DOHH2 (cell line): ENCODE results near the gene SLC35F4.

Experiments
- H3F3A ChIP-seq: fragments of 200-600 bp; sonication (generic), shearing (Covaris generic); 2 replicates; pipeline ENCODE4 v1.6.0; 2016; ENCODE audit warnings: antibody characterized with exemption, mild to moderate bottlenecking; ENCODE audit not compliant: control insufficient read depth, insufficient read depth
- H3K27ac ChIP-seq: fragments of 200-600 bp; sonication (generic); 2 replicates; pipeline ENCODE4 v1.5.1; 2014; ENCODE audit warnings: low read depth, mild to moderate bottlenecking, low read length, moderate library complexity
- H3K27me3 ChIP-seq: fragments of 200-600 bp; sonication (generic); 2 replicates; pipeline ENCODE4 v1.6.1; 2014; ENCODE audit warnings: mild to moderate bottlenecking, low read length, mixed read lengths; ENCODE audit not compliant: control insufficient read depth
- H3K36me3 ChIP-seq: fragments of 200-600 bp; sonication (generic); 2 replicates; pipeline ENCODE4 v1.6.1; 2014; ENCODE audit warnings: mild to moderate bottlenecking, low read length, moderate library complexity, mixed read lengths; ENCODE audit not compliant: control insufficient read depth
- H3K4me1 ChIP-seq: fragments of 200-600 bp; sonication (generic); 2 replicates; pipeline ENCODE4 v1.6.1; 2014; ENCODE audit warnings: mild to moderate bottlenecking, low read length, mixed read lengths; ENCODE audit not compliant: control insufficient read depth
- H3K4me2 ChIP-seq: fragments of 200-600 bp; sonication (generic); 2 replicates; pipeline ENCODE4 v1.6.0; 2014; ENCODE audit warnings: mild to moderate bottlenecking, low read length, moderate library complexity
- H3K4me3 ChIP-seq: fragments of 200-600 bp; sonication (generic); 2 replicates; pipeline ENCODE4 v1.5.1; 2014; ENCODE audit warnings: mild to moderate bottlenecking, low read length, mixed read lengths
- H3K79me2 ChIP-seq: fragments of 200-600 bp; sonication (generic); 2 replicates; pipeline ENCODE4 v1.6.1; 2014; ENCODE audit warnings: mild to moderate bottlenecking, low read length, mixed read lengths; ENCODE audit not compliant: control insufficient read depth
- H3K9me2 ChIP-seq: fragments of 200-600 bp; sonication (generic); replicated peaks from 2 replicates; pipeline ENCODE4 v1.6.1; 2014; ENCODE audit warnings: mild to moderate bottlenecking, low read length, mixed read lengths; ENCODE audit not compliant: control insufficient read depth
- H3K9me3 ChIP-seq: fragments of 200-600 bp; sonication (generic); 2 replicates; pipeline ENCODE4 v1.6.1; 2014; ENCODE audit warnings: antibody characterized with exemption, low read length, mixed read lengths; ENCODE audit not compliant: control insufficient read depth, insufficient read depth
- H4K20me1 ChIP-seq: fragments of 200-600 bp; sonication (generic); 2 replicates; pipeline ENCODE4 v1.6.0; 2014; ENCODE audit warnings: low read depth, mild to moderate bottlenecking, antibody characterized with exemption, low read length, moderate library complexity; ENCODE audit not compliant: control insufficient read depth, insufficient read depth
- EZH2phosphoT487 ChIP-seq: fragments of 200-600 bp; sonication (generic); IDR thresholded peaks from 2 replicates; pipeline ENCODE4 v1.6.1; 2017; ENCODE audit warnings: borderline replicate concordance, mild to moderate bottlenecking, antibody characterized with exemption, low read length, moderate library complexity, mixed read lengths
- TF ChIP-seq, protein P1 (sequence below): fragments of 200-600 bp; sonication (generic); IDR thresholded peaks from one replicate; pipeline ENCODE4 v1.5.1; 2014; ENCODE audit warnings: antibody characterized with exemption, mild to moderate bottlenecking, low read depth, low read length; ENCODE audit not compliant: poor library complexity, severe bottlenecking

The SLC35F4 gene

DNA sequence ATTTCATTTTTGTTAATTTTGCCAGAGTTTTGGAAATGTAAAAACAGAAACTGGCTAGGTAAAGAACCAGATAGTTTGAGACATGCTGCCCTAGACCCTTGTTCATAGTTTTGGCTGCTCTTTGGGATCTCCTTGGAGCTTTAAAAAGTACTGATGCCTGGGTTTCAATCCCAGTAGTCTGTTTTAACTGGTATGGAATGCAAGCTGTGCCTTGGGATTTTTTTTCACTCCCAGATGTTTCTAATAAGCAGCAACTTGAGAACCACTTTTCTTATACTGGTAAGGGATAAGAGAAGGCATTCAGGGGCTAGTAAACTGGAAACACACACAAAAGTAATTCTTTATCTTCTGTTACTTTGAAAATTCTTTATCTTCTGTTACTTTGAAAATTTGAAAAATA is 18.8 kb downstream of the SLC35F4 start:
- H4K20me1 ChIP-seq, result no peaks in the 10 kb centered on the region
- no peak overlapping the region for H3K4me2 ChIP-seq
- no peaks in the 10 kb centered on the region for H3K27me3 ChIP-seq

GRCh38 chr14:57846596-57846995 is 19.3 kb downstream of the SLC35F4 start:
- no peak overlapping the region for H3K27ac ChIP-seq

More for the DNA sequence above, 18.8 kb downstream of the SLC35F4 start:
- H3K79me2 ChIP-seq, result no peaks in the 10 kb centered on the region
- no peaks in the 10 kb centered on the region for H3K9me2 ChIP-seq
- no peaks in the 10 kb centered on the region for H3K4me1 ChIP-seq
- no peaks in the 10 kb centered on the region for H3K36me3 ChIP-seq
- no peak overlapping the region for H3K4me3 ChIP-seq
- no peak overlapping the region for H3K27ac ChIP-seq
- TF ChIP-seq, protein P1, sequence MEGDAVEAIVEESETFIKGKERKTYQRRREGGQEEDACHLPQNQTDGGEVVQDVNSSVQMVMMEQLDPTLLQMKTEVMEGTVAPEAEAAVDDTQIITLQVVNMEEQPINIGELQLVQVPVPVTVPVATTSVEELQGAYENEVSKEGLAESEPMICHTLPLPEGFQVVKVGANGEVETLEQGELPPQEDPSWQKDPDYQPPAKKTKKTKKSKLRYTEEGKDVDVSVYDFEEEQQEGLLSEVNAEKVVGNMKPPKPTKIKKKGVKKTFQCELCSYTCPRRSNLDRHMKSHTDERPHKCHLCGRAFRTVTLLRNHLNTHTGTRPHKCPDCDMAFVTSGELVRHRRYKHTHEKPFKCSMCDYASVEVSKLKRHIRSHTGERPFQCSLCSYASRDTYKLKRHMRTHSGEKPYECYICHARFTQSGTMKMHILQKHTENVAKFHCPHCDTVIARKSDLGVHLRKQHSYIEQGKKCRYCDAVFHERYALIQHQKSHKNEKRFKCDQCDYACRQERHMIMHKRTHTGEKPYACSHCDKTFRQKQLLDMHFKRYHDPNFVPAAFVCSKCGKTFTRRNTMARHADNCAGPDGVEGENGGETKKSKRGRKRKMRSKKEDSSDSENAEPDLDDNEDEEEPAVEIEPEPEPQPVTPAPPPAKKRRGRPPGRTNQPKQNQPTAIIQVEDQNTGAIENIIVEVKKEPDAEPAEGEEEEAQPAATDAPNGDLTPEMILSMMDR, result no peak
- TF ChIP-seq EZH2phosphoT487, result no peak
- no peaks in the 10 kb centered on the region for H3F3A ChIP-seq
- H3K9me3 ChIP-seq, result no peaks in the 10 kb centered on the region

DNA sequence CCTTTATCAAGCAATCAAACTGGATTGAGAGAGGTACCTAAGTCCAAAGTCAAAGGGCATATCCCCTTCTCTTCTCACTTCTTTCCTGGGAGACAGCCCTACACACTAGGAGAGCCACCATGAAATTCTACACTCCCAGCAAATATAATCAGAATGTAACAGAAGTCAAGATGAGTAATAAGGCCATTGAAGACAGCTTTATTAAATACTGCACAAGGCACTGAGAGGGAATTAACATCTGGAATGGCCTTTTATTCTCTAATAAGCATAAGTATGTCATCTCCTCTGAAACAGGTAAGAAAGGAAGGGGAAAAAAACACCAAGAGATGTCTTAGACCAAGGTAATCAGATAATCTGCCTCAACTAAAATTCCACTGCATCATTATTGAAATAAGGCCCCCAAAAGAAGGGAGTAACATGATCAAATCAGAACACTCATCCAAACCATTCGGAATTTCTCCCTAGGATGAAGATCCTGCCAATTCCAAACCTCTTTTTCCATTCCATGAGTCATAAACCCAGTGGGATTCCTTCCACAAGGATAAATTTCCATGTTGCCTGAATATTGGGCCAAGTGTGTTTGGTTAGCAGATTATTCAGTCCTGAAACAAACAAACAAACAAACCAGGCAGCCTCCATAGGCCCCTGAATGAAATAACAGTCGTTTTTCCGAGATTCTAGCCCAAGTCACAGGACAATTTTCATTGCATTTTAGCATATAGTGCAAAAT is 19.9 kb downstream of the SLC35F4 start:
- H3K27ac ChIP-seq, result no peak overlapping the region
- H3K9me3 ChIP-seq, result no peaks in the 10 kb centered on the region
- H3K9me2 ChIP-seq, result no peaks in the 10 kb centered on the region
- H3K36me3 ChIP-seq, result no peaks in the 10 kb centered on the region
- H3K79me2 ChIP-seq, result no peaks in the 10 kb centered on the region
- TF ChIP-seq EZH2phosphoT487, result no peak
- TF ChIP-seq, protein P1, result no peak
- no peak overlapping the region for H3K4me2 ChIP-seq
- H3F3A ChIP-seq, result no peaks in the 10 kb centered on the region
- no peaks in the 10 kb centered on the region for H3K27me3 ChIP-seq
- H3K4me1 ChIP-seq, result no peaks in the 10 kb centered on the region
- H3K4me3 ChIP-seq, result no peak overlapping the region
- H4K20me1 ChIP-seq, result no peaks in the 10 kb centered on the region

More at GRCh38 chr14:57846596-57846995, 19.3 kb downstream of the SLC35F4 start:
- H3K9me3 ChIP-seq, result no peaks in the 10 kb centered on the region
- no peak overlapping the region for H3K4me3 ChIP-seq
- no peaks in the 10 kb centered on the region for H3F3A ChIP-seq
- H4K20me1 ChIP-seq, result no peaks in the 10 kb centered on the region
- no peaks in the 10 kb centered on the region for H3K79me2 ChIP-seq
- no peaks in the 10 kb centered on the region for H3K27me3 ChIP-seq
- no peaks in the 10 kb centered on the region for H3K4me1 ChIP-seq
- no peaks in the 10 kb centered on the region for H3K36me3 ChIP-seq
- no peaks in the 10 kb centered on the region for H3K9me2 ChIP-seq
- no peak overlapping the region for H3K4me2 ChIP-seq
- TF ChIP-seq EZH2phosphoT487, result no peak
- TF ChIP-seq, protein P1, result no peak
